Measurements from ENCODE around the gene SREBF2. TPM values are rescaled to one million over a fixed set of nuclear protein-coding genes. Genes with fewer than 3 reads are reported as not detected.

The SREBF2 gene
- 57.0 TPM for polyA plus RNA-seq (2012; ENCODE audit: insufficient read length, low read depth)

DNA sequence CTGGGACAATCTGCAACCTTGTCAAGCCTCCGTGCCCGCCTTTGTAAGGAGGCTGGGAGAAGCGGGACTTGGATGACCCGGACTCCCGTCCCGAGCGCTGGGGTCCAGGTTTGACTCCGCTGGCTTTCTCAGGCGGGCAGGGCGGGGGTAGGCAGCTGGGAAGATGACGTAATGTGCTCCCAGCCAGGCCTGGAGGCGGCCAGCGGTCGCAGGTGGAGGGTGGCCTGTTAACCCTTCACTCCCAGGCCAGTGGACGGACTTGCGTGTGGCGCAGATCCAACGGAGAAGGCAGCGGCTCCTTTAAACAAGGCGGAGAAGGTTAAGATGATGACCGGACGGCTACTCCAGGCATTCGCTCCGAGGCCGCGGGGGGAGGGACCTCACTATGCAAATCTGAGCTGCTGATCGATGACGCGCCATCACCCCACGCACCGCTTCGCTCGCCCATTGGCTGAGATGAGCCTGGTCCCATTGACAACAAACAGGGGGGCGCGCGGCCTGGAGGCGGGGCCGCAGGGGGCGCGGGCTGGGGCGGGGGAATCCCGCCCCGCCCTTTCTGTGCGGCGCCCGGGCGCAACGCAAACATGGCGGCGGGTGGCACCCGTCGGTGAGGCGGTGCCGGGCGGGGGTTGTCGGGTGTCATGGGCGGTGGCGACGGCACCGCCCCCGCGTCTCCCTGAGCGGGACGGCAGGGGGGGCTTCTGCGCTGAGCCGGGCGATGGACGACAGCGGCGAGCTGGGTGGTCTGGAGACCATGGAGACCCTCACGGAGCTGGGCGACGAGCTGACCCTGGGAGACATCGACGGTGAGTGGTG, at the start of gene SREBF2:
TSS of gene SREBF2 (plus strand) at position 553 of the 816 bp plus-strand sequence. CDS start at position 719, 166 bp downstream.
- TF ChIP-seq FOXP2 (optimal IDR thresholded peaks at IDR 0.05; ENCODE audit: borderline replicate concordance, extremely low read depth, extremely low read length, insufficient read depth) (peak; percentile 83), TAF1 (IDR thresholded peaks at IDR 0.05; ENCODE audit: borderline replicate concordance, insufficient read depth, low read length) (no peak), SIN3A (IDR thresholded peaks at IDR 0.05; ENCODE audit: borderline replicate concordance, insufficient read depth, low read length) (0 out of 2 replicates have a peak, but pooled peaks have one; percentile 69), POLR2AphosphoS5 (IDR thresholded peaks at IDR 0.05; ENCODE audit: low read depth, low read length) (peak; percentile 39; the same call in 1 of the 2 replicates)
- TF ChIP-seq, protein P1, sequence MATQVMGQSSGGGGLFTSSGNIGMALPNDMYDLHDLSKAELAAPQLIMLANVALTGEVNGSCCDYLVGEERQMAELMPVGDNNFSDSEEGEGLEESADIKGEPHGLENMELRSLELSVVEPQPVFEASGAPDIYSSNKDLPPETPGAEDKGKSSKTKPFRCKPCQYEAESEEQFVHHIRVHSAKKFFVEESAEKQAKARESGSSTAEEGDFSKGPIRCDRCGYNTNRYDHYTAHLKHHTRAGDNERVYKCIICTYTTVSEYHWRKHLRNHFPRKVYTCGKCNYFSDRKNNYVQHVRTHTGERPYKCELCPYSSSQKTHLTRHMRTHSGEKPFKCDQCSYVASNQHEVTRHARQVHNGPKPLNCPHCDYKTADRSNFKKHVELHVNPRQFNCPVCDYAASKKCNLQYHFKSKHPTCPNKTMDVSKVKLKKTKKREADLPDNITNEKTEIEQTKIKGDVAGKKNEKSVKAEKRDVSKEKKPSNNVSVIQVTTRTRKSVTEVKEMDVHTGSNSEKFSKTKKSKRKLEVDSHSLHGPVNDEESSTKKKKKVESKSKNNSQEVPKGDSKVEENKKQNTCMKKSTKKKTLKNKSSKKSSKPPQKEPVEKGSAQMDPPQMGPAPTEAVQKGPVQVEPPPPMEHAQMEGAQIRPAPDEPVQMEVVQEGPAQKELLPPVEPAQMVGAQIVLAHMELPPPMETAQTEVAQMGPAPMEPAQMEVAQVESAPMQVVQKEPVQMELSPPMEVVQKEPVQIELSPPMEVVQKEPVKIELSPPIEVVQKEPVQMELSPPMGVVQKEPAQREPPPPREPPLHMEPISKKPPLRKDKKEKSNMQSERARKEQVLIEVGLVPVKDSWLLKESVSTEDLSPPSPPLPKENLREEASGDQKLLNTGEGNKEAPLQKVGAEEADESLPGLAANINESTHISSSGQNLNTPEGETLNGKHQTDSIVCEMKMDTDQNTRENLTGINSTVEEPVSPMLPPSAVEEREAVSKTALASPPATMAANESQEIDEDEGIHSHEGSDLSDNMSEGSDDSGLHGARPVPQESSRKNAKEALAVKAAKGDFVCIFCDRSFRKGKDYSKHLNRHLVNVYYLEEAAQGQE (IDR thresholded peaks at IDR 0.05; ENCODE audit: insufficient read depth in 1 of 2, low read depth in 2 of 2, low read length in 2 of 2), result peak in 1 of 2 experiments; percentile 53; a peak in 1 of 4 replicates

DNA sequence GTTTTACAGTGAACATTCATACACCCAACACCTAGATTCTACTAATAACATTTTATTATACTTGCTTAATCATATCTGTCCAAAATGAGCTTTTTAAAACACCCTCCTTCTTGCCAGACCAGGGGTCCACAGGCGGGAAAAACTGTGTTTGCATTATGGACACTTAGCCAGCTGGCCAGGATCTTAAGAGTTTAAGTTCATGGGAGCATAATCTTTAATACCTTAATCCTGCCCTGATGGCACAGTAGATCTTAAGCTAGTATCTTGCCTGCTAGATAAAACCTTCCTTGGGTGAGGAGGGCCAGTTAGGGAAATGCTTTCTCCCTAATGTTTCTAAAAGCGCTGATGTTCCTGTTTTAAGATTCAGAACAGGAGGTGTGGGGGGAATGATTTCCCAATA, 45.6 kb upstream of the SREBF2 start:
- TF ChIP-seq POLR2AphosphoS5 (IDR thresholded peaks at IDR 0.05; ENCODE audit: low read depth, low read length) (no peak), TAF1 (IDR thresholded peaks at IDR 0.05; ENCODE audit: borderline replicate concordance, insufficient read depth, low read length) (no peak), SIN3A (IDR thresholded peaks at IDR 0.05; ENCODE audit: borderline replicate concordance, insufficient read depth, low read length) (no peak)
- TF ChIP-seq, protein P1 (IDR thresholded peaks at IDR 0.05; ENCODE audit: insufficient read depth in 1 of 2, low read depth in 2 of 2, low read length in 2 of 2), result no peak

DNA sequence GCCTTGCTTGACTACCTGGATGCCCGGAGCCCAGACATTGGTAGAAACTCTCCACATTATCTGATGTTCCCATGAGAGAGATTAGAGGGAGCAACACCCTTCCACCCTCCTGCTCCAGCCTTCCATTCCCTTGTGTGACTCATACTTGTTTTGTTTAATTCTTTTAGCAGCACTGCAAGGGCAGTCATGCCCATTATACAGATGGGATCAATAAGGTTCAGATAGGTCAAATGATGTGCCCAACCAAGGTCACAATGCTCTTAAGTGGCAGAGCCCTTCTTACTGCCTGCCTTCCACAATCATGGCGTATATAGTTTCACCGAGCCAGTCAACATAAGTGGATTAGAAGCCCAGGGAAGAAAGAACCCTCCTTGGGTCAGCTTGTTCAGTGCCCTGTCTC, 39.0 kb upstream of the SREBF2 start:
- TF ChIP-seq TAF1 (IDR thresholded peaks at IDR 0.05; ENCODE audit: borderline replicate concordance, insufficient read depth, low read length) (no peak), POLR2AphosphoS5 (IDR thresholded peaks at IDR 0.05; ENCODE audit: low read depth, low read length) (no peak), FOXP2 (optimal IDR thresholded peaks at IDR 0.05; ENCODE audit: borderline replicate concordance, extremely low read depth, extremely low read length, insufficient read depth) (no peak), SIN3A (IDR thresholded peaks at IDR 0.05; ENCODE audit: borderline replicate concordance, insufficient read depth, low read length) (no peak)
- TF ChIP-seq, protein P1 (IDR thresholded peaks at IDR 0.05; ENCODE audit: insufficient read depth in 1 of 2, low read depth in 2 of 2, low read length in 2 of 2), result no peak

DNA sequence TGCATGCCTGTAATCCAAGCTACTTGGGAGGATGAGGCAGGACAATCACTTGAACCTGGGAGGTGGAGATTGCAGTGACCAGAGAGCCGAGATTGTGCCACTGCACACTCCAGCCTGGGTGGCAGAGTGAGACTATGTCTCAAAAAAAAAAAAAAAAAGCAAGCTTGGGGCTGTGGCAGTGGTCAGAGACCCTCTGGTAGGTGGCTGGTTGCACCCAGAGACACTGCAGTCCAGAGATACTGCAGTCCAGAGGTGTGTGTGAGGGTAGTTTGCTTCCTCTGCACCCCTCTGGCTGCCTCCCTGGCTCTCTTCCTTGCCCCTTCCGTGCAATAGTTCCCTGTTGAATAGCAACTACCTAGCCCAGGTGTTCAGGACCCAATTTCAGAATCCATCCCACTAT, 34.2 kb upstream of the SREBF2 start:
- TF ChIP-seq TAF1 (IDR thresholded peaks at IDR 0.05; ENCODE audit: borderline replicate concordance, insufficient read depth, low read length), result no peak
- TF ChIP-seq, protein P1 (IDR thresholded peaks at IDR 0.05; ENCODE audit: insufficient read depth in 1 of 2, low read depth in 2 of 2, low read length in 2 of 2), result no peak
- TF ChIP-seq POLR2AphosphoS5 (IDR thresholded peaks at IDR 0.05; ENCODE audit: low read depth, low read length), result no peak
- no peak for TF ChIP-seq SIN3A (IDR thresholded peaks at IDR 0.05; ENCODE audit: borderline replicate concordance, insufficient read depth, low read length)
- no peak for TF ChIP-seq FOXP2 (optimal IDR thresholded peaks at IDR 0.05; ENCODE audit: borderline replicate concordance, extremely low read depth, extremely low read length, insufficient read depth)

Data from PFSK-1 (cell line).